ENCODE measurements around the gene RETREG3. TPM values are rescaled to one million over a fixed set of nuclear protein-coding genes. Genes with fewer than 3 reads are reported as not detected.

The RETREG3 gene
- total and polyA plus RNA-seq, 2 of the 13 experiments (the other 11 are each of a cell fraction or from before 2014, with no cell fraction given): 47.0 to 55.8 TPM

GRCh38 chr17:42554250-42555121 lies 54.7 kb downstream of the RETREG3 start (continued):
- TF ChIP-seq ZNF605 (CRISPR knock-in tag; IDR thresholded peaks at IDR 0.05) (peak; percentile 92), FOXA1 (IDR thresholded peaks at IDR 0.05) (no peak), FOXA1 (CRISPR knock-in tag; IDR thresholded peaks at IDR 0.05) (no peak), ZNF451 (CRISPR knock-in tag; IDR thresholded peaks at IDR 0.05) (peak; percentile 96), TARDBP (CRISPR knock-in tag; IDR thresholded peaks at IDR 0.05) (peak; percentile 77), BRCA1 (CRISPR knock-in tag; IDR thresholded peaks at IDR 0.05) (0 out of 2 replicates have a peak, but pooled peaks have one; percentile 65), HMGXB4 (CRISPR knock-in tag; IDR thresholded peaks at IDR 0.05; ENCODE audit: borderline replicate concordance in 1 of 2, low read depth in 1 of 2) (peak; percentile 87 to 97; a peak in 3 of 4 replicates), SYNCRIP (IDR thresholded peaks at IDR 0.05; ENCODE audit: insufficient read depth, low read depth, low read length) (no peak), ZNF446 (CRISPR knock-in tag; IDR thresholded peaks at IDR 0.05) (peak; percentile 90; the same call in 1 of the 2 replicates), STAT5B (CRISPR knock-in tag; IDR thresholded peaks at IDR 0.05) (peak; percentile 52; the same call in 1 of the 2 replicates), ZNF234 (CRISPR knock-in tag; conservative IDR thresholded peaks at IDR 0.05) (no peak), PBX2 (CRISPR knock-in tag; IDR thresholded peaks at IDR 0.05) (no peak), ZNF772 (CRISPR knock-in tag; IDR thresholded peaks at IDR 0.05) (peak; percentile 87), MLX (CRISPR knock-in tag; IDR thresholded peaks at IDR 0.05) (peak; percentile 49), ZNF33A (CRISPR knock-in tag; IDR thresholded peaks at IDR 0.05; ENCODE audit: borderline replicate concordance) (no peak), AKAP8 (CRISPR knock-in tag; IDR thresholded peaks at IDR 0.05) (peak; percentile 95), CSRNP1 (CRISPR knock-in tag; IDR thresholded peaks at IDR 0.05) (peak; percentile 81; the same call in 1 of the 2 replicates), ZNF768 (CRISPR knock-in tag; IDR thresholded peaks at IDR 0.05) (peak; percentile 8), MAFG (CRISPR knock-in tag; IDR thresholded peaks at IDR 0.05) (no peak), FOXK2 (IDR thresholded peaks at IDR 0.05) (no peak), ZNF782 (CRISPR knock-in tag; IDR thresholded peaks at IDR 0.05; ENCODE audit: borderline replicate concordance) (peak; percentile 67; the same call in 1 of the 2 replicates), NAIF1 (CRISPR knock-in tag; IDR thresholded peaks at IDR 0.05; ENCODE audit: borderline replicate concordance) (peak; percentile 98), TSC22D2 (CRISPR knock-in tag; IDR thresholded peaks at IDR 0.05; ENCODE audit: borderline replicate concordance) (no peak; the same call in none of the 2 replicates), MAX (IDR thresholded peaks at IDR 0.05) (peak; percentile 95), ZNF703 (CRISPR knock-in tag; IDR thresholded peaks at IDR 0.05; ENCODE audit: borderline replicate concordance) (no peak)

All from HepG2 (cell line).